Loucy (cell line): Measurements from ENCODE around the gene HSD17B4.
"Not testable (repeated sequence)": the region's sequence is repeated elsewhere in the genome, so short reads cannot be mapped to it uniquely, and the experiment has no call there.

Experiments used
- H2AFZ ChIP-seq: fragments of 200-600 bp; sonication (generic); 2 replicates; pipeline ENCODE4 v1.6.0; 2016; ENCODE audit warnings: antibody characterized with exemption, mild to moderate bottlenecking, low read length, moderate library complexity
- H3F3A ChIP-seq: fragments of 200-600 bp; 2 replicates; pipeline ENCODE4 v1.6.0; 2016; ENCODE audit warnings: antibody characterized with exemption, low read depth, mild to moderate bottlenecking
- H3K27me3 ChIP-seq: fragments of 200-600 bp; sonication (generic); 2 replicates; pipeline ENCODE4 v1.6.1; 2014; ENCODE audit warnings: low read length, mild to moderate bottlenecking; ENCODE audit not compliant: insufficient read depth, poor library complexity, severe bottlenecking
- H3K36me3 ChIP-seq: fragments of 200-600 bp; sonication (generic); 2 replicates; pipeline ENCODE4 v1.6.1; 2016; ENCODE audit warnings: low read length; ENCODE audit not compliant: insufficient read depth
- H3K4me1 ChIP-seq: fragments of 200-600 bp; sonication (generic); 2 replicates; pipeline ENCODE4 v1.5.1; 2014; ENCODE audit warnings: low read length, mild to moderate bottlenecking; ENCODE audit not compliant: insufficient read depth, poor library complexity, severe bottlenecking
- H3K4me2 ChIP-seq: fragments of 200-600 bp; sonication (generic); 2 replicates; pipeline ENCODE4 v1.6.0; 2014; ENCODE audit warnings: antibody characterized with exemption, low read length, low read depth, mild to moderate bottlenecking; ENCODE audit not compliant: poor library complexity, severe bottlenecking
- H3K4me3 ChIP-seq: fragments of 200-600 bp; sonication (generic); 2 replicates; pipeline ENCODE4 v1.5.1; 2014; ENCODE audit warnings: low read length, mild to moderate bottlenecking, mixed read lengths; ENCODE audit not compliant: poor library complexity, severe bottlenecking
- H3K79me2 ChIP-seq: fragments of 200-600 bp; sonication (generic); 2 replicates; pipeline ENCODE4 v1.6.1; 2014; ENCODE audit warnings: low read length; ENCODE audit not compliant: insufficient read depth
- H3K9ac ChIP-seq: fragments of 200-600 bp; sonication (generic); 2 replicates; pipeline ENCODE4 v1.6.0; 2014; ENCODE audit warnings: mild to moderate bottlenecking, low read depth, low read length, moderate library complexity; ENCODE audit not compliant: poor library complexity, severe bottlenecking
- H3K9me2 ChIP-seq: fragments of 200-600 bp; sonication (generic); replicated peaks from 2 replicates; pipeline ENCODE4 v1.6.1; 2016; ENCODE audit warnings: low read depth, low read length, mixed read lengths
- H3K9me3 ChIP-seq: fragments of 200-600 bp; sonication (generic); 2 replicates; pipeline ENCODE4 v1.6.1; 2014; ENCODE audit warnings: mild to moderate bottlenecking, antibody characterized with exemption, low read length, low read depth; ENCODE audit not compliant: insufficient read depth
- H4K20me1 ChIP-seq: fragments of 200-600 bp; sonication (generic); 2 replicates; pipeline ENCODE4 v1.6.0; 2014; ENCODE audit warnings: antibody characterized with exemption, low read length, mild to moderate bottlenecking; ENCODE audit not compliant: insufficient read depth, poor library complexity, severe bottlenecking
- EZH2phosphoT487 ChIP-seq: fragments of 200-600 bp; IDR thresholded peaks from 2 replicates; pipeline ENCODE4 v1.6.1; 2018; ENCODE audit warnings: antibody characterized with exemption, mild to moderate bottlenecking, moderate library complexity, borderline replicate concordance
- TF ChIP-seq, protein P1 (sequence below): fragments of 200-600 bp; sonication (generic); conservative IDR thresholded peaks from 2 replicates; pipeline ENCODE4 v1.5.1; 2014; ENCODE audit warnings: mild to moderate bottlenecking, antibody characterized with exemption, low read length

HSD17B4 gene

DNA sequence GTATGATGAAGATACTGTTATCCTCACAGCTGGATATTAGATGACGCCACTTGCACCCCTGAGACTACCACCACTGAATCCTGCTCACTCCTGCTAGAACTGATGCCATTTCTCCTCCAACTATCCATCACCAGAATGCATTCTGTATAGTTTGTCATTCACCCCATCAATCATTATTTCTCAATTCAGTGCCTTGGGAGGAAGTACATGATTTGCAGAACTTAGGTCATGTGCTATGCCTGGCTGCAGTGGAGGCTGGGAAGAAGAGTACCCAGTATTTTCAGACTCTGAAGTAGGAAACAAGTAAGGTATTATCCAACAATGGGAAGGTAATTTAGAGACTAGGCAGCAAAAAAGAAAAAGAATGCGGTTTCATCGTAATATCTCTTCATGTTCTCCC, 26.2 kb upstream of the HSD17B4 start:
- no peaks in the 10 kb centered on the region for H3K9me2 ChIP-seq
- no peak overlapping the region for H2AFZ ChIP-seq
- no peak for TF ChIP-seq EZH2phosphoT487
- TF ChIP-seq, protein P1, sequence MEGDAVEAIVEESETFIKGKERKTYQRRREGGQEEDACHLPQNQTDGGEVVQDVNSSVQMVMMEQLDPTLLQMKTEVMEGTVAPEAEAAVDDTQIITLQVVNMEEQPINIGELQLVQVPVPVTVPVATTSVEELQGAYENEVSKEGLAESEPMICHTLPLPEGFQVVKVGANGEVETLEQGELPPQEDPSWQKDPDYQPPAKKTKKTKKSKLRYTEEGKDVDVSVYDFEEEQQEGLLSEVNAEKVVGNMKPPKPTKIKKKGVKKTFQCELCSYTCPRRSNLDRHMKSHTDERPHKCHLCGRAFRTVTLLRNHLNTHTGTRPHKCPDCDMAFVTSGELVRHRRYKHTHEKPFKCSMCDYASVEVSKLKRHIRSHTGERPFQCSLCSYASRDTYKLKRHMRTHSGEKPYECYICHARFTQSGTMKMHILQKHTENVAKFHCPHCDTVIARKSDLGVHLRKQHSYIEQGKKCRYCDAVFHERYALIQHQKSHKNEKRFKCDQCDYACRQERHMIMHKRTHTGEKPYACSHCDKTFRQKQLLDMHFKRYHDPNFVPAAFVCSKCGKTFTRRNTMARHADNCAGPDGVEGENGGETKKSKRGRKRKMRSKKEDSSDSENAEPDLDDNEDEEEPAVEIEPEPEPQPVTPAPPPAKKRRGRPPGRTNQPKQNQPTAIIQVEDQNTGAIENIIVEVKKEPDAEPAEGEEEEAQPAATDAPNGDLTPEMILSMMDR: no peak
- no peaks in the 10 kb centered on the region for H3K79me2 ChIP-seq
- H3K4me1 ChIP-seq: no peaks in the 10 kb centered on the region
- no peaks in the 10 kb centered on the region for H4K20me1 ChIP-seq
- H3K4me2 ChIP-seq: no peak overlapping the region
- H3K27me3 ChIP-seq: no peaks in the 10 kb centered on the region
- H3F3A ChIP-seq: no peaks in the 10 kb centered on the region
- H3K36me3 ChIP-seq: no peaks in the 10 kb centered on the region
- H3K9me3 ChIP-seq: no peaks in the 10 kb centered on the region
- H3K9ac ChIP-seq: no peak overlapping the region
- no peak overlapping the region for H3K4me3 ChIP-seq

DNA sequence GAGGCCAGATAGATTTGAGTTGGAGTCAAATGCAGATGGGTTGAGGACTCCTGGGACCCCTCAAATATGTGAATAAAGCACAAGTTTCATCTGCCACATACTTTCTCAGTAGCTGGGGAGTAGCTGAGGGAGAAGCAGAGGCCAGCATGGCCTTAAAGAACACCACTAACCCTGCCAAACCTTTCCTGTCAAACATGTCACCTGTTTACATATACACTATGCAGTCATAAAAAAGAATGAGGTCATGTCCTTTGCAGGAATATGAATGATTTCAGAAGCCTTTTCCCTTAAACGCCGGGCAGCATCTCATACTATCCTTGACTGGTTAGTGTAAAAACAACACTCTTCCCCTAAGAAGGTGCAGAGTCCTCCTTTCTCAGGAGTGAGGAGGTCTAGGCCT, 25.2 kb upstream of the HSD17B4 start:
- H3K4me1 ChIP-seq: no peaks in the 10 kb centered on the region
- H3K9me2 ChIP-seq: no peaks in the 10 kb centered on the region
- H3K4me2 ChIP-seq: no peak overlapping the region
- no peaks in the 10 kb centered on the region for H3F3A ChIP-seq
- H3K36me3 ChIP-seq: no peaks in the 10 kb centered on the region
- H4K20me1 ChIP-seq: no peaks in the 10 kb centered on the region
- no peaks in the 10 kb centered on the region for H3K79me2 ChIP-seq
- no peak overlapping the region for H2AFZ ChIP-seq
- no peak overlapping the region for H3K4me3 ChIP-seq
- TF ChIP-seq, protein P1: no peak
- no peak for TF ChIP-seq EZH2phosphoT487
- no peaks in the 10 kb centered on the region for H3K9me3 ChIP-seq
- H3K27me3 ChIP-seq: no peaks in the 10 kb centered on the region
- no peak overlapping the region for H3K9ac ChIP-seq

DNA sequence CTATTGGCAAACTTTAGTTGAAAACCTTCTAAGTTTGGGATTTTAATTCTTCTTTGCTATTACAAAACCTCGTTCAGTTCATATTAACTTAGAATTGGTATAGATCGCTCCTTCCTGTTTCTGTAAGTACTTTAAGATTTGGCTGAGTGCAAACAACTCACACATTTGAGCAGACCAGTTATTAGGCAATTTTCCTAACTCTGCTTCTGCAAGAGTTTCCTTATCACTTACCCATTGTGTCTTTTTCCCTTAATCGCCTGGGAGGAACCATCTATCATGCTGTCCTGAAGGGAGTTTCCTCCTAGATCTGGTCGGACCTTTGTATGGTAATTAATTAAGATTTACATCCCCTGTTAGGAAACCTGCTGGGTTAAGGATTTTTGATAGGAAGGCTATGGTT, 24.7 kb upstream of the HSD17B4 start:
- H3K9ac ChIP-seq, H4K20me1 ChIP-seq: not testable (repeated sequence)

GRCh38 chr5:119428166-119428565, 24.1 kb upstream of the HSD17B4 start:
- not testable (repeated sequence) for H3F3A ChIP-seq, H3K79me2 ChIP-seq, H3K4me3 ChIP-seq, H4K20me1 ChIP-seq, H2AFZ ChIP-seq, H3K9ac ChIP-seq, H3K27me3 ChIP-seq, H3K9me2 ChIP-seq, H3K9me3 ChIP-seq, H3K36me3 ChIP-seq, H3K4me2 ChIP-seq, H3K4me1 ChIP-seq

More for the DNA sequence above, 24.7 kb upstream of the HSD17B4 start:
- not testable (repeated sequence) for H3K4me1 ChIP-seq, H3F3A ChIP-seq, H3K4me2 ChIP-seq, H2AFZ ChIP-seq, H3K27me3 ChIP-seq, H3K9me2 ChIP-seq, H3K9me3 ChIP-seq, H3K36me3 ChIP-seq, H3K4me3 ChIP-seq, H3K79me2 ChIP-seq

DNA sequence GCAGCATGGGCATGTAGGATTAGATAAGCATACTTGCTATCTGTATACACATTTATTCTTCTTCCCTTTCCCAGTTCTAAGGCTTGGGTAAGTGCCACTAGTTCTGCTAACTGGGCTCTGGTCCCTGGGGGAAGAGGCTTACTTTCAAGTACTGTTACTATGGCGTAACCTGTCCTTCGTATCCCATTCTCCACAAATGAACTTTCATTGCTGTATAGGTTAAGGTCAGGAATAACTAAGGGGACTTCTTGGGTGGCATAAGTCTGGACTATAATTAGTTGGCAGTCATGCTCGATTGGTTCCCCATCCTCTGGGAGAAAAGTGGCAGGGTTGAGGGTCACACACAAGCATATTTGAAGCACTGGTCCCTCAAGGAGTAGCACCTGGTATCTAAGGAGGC, 23.7 kb upstream of the HSD17B4 start:
- H3F3A ChIP-seq, H3K79me2 ChIP-seq, H2AFZ ChIP-seq, H3K9me3 ChIP-seq, H3K4me3 ChIP-seq, H3K9me2 ChIP-seq, H3K36me3 ChIP-seq, H3K27me3 ChIP-seq, H3K4me1 ChIP-seq, H3K4me2 ChIP-seq, H4K20me1 ChIP-seq, H3K9ac ChIP-seq: not testable (repeated sequence)

DNA sequence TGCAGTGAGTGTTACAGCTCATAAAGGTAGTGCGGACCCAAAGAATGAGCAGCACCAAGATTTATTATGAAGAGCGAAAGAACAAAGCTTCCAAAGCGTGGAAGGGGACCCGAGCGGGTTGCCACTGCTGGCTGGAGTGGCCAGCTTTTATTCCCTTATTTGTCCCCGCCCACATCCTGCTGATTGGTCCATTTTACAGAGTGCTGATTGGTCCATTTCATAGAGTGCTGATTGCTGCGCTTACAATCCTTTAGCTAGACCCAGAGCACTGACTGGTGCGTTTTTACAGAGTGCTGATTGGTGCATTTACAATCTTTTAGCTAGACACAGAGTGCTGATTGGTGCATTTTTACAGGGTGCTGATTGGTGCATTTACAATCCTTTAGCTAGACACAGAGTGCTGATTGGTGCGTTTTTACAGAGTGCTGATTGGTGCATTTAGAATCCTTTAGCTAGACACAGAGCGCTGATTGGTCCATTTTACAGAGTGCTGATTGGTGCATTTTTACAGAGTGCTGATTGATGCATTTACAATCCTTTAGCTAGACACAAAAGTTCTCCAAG, 19.5 kb upstream of the HSD17B4 start:
- H3K4me2 ChIP-seq, H3K9me3 ChIP-seq, H3F3A ChIP-seq, H3K27me3 ChIP-seq, H3K36me3 ChIP-seq, H3K4me1 ChIP-seq, H3K9me2 ChIP-seq, H2AFZ ChIP-seq, H3K4me3 ChIP-seq, H3K9ac ChIP-seq, H3K79me2 ChIP-seq, H4K20me1 ChIP-seq: not testable (repeated sequence)
